ENCODE measurements around the gene PPM1H.

The PPM1H gene

GRCh38 chr12:62868820-62869219, 66.1 kb downstream of the PPM1H start:
- H3K79me1 ChIP-seq (ENCODE audit: low read depth, low read length): no peaks in the 10 kb centered on the region
- no peak overlapping the region for H2AFZ ChIP-seq (ENCODE audit: low read length)
- H2BK15ac ChIP-seq (ENCODE audit: low read length): no peak overlapping the region
- H4K91ac ChIP-seq (ENCODE audit: low read depth, low read length, poor library complexity): no peak overlapping the region
- no peak overlapping the region for H3K4me3 ChIP-seq (ENCODE audit: low read length in 2 of 2)
- no peak overlapping the region for H2AK5ac ChIP-seq (ENCODE audit: low read depth, low read length)
- no peak overlapping the region for H2BK12ac ChIP-seq (ENCODE audit: low read length)
- no peak overlapping the region for H3K4me2 ChIP-seq (ENCODE audit: insufficient read depth, low read length, poor library complexity, severe bottlenecking)
- no peak overlapping the region for H3K9ac ChIP-seq (ENCODE audit: low read depth, low read length, poor library complexity)
- H3K14ac ChIP-seq (ENCODE audit: low read length): no peak overlapping the region
- H2BK120ac ChIP-seq (ENCODE audit: low read depth, low read length): no peak overlapping the region
- no peaks in the 10 kb centered on the region for H3K27me3 ChIP-seq (ENCODE audit: control insufficient read depth in 3 of 3, insufficient read depth in 3 of 3, low read depth in 1 of 3, low read length in 3 of 3)
- no peaks in the 10 kb centered on the region for H3K36me3 ChIP-seq (replicated peaks in 1 of 2; ENCODE audit: control insufficient read depth in 2 of 2, insufficient read depth in 2 of 2, low read length in 2 of 2)
- no peak overlapping the region for H3K23ac ChIP-seq (ENCODE audit: low read depth, low read length, poor library complexity)
- no peak for DNase-seq (ENCODE audit: low spot score)
- peaks cover 4 to 7% of the 10 kb centered on the region in 2 donors for H3K4me1 ChIP-seq (ENCODE audit: control insufficient read depth in 2 of 2, insufficient read depth in 1 of 2, low read depth in 1 of 2, low read length in 2 of 2)
- no peaks in the 10 kb centered on the region for H3K9me3 ChIP-seq (replicated peaks in 1 of 2; ENCODE audit: control insufficient read depth in 2 of 2, insufficient read depth in 1 of 2, low read depth in 1 of 2, low read length in 2 of 2)
- no peak overlapping the region for H3K4ac ChIP-seq (ENCODE audit: low read length)
- H2BK5ac ChIP-seq (ENCODE audit: low read length): no peak overlapping the region
- no peak overlapping the region for H4K8ac ChIP-seq (ENCODE audit: low read depth, low read length)
- WGBS, 2 donors (ENCODE audit: extremely low coverage in 2 of 2, insufficient read length in 2 of 2, insufficient replicate concordance in 1 of 2): no CpG with 5 or more reads among the region's 1 CpG
- H3K18ac ChIP-seq (ENCODE audit: low read length): no peak overlapping the region
- H3K27ac ChIP-seq (replicated peaks; ENCODE audit: low read length): no peak overlapping the region

DNA sequence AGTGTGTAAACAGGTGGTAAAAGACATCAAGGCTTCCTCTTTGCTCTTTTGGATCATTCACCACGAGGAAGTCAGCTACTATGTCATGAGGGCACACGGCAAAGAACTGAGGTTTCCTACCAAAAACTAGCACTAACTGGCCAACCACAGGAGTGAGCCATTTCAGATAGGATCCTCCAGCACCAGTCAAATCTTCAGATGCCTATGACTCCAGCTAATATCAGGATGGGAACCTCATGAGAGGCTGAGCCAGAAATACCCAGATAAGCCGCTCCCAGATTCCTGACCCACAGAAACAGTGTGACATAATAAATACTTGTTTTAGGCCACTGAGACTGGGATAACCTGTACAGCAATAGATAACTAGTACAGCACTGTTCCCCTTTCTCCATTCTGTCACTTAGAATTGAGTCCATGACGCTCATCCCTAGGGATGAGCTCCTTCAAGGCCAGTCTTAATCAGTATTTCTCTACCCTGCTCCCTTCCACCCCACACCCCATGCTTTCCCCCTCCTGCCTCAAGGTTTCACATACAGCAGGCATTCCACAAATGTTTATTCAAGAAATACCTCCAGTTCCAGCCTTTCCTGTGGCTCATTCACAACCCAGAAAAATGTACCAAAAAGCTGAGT, 68.4 kb downstream of the PPM1H start:
- H3K4me1 ChIP-seq (ENCODE audit: control insufficient read depth in 2 of 2, insufficient read depth in 1 of 2, low read depth in 1 of 2, low read length in 2 of 2): peaks cover 4 to 7% of the 10 kb centered on the region in 2 donors
- no peak overlapping the region for H4K91ac ChIP-seq (ENCODE audit: low read depth, low read length, poor library complexity)
- H2AK5ac ChIP-seq (ENCODE audit: low read depth, low read length): no peak overlapping the region
- no peaks in the 10 kb centered on the region for H3K36me3 ChIP-seq (replicated peaks in 1 of 2; ENCODE audit: control insufficient read depth in 2 of 2, insufficient read depth in 2 of 2, low read length in 2 of 2)
- no peak overlapping the region for H2BK12ac ChIP-seq (ENCODE audit: low read length)
- no peak overlapping the region for H3K9ac ChIP-seq (ENCODE audit: low read depth, low read length, poor library complexity)
- H3K27ac ChIP-seq (replicated peaks; ENCODE audit: low read length): no peak overlapping the region
- H4K8ac ChIP-seq (ENCODE audit: low read depth, low read length): no peak overlapping the region
- H3K18ac ChIP-seq (ENCODE audit: low read length): no peak overlapping the region
- no peak overlapping the region for H2BK120ac ChIP-seq (ENCODE audit: low read depth, low read length)
- no peak overlapping the region for H2BK15ac ChIP-seq (ENCODE audit: low read length)
- no peak overlapping the region for H3K4ac ChIP-seq (ENCODE audit: low read length)
- no peak overlapping the region for H2BK5ac ChIP-seq (ENCODE audit: low read length)
- no CpG with 5 or more reads among the region's 4 CpGs for WGBS, 2 donors (ENCODE audit: extremely low coverage in 2 of 2, insufficient read length in 2 of 2, insufficient replicate concordance in 1 of 2)
- H3K4me3 ChIP-seq (ENCODE audit: low read length in 2 of 2): no peak overlapping the region
- no peak overlapping the region for H3K23ac ChIP-seq (ENCODE audit: low read depth, low read length, poor library complexity)
- no peak for DNase-seq (ENCODE audit: low spot score)
- H2AFZ ChIP-seq (ENCODE audit: low read length): no peak overlapping the region
- H3K27me3 ChIP-seq (ENCODE audit: control insufficient read depth in 3 of 3, insufficient read depth in 3 of 3, low read depth in 1 of 3, low read length in 3 of 3): no peaks in the 10 kb centered on the region
- H3K4me2 ChIP-seq (ENCODE audit: insufficient read depth, low read length, poor library complexity, severe bottlenecking): no peak overlapping the region
- no peak overlapping the region for H3K14ac ChIP-seq (ENCODE audit: low read length)
- no peaks in the 10 kb centered on the region for H3K79me1 ChIP-seq (ENCODE audit: low read depth, low read length)
- H3K9me3 ChIP-seq (replicated peaks in 1 of 2; ENCODE audit: control insufficient read depth in 2 of 2, insufficient read depth in 1 of 2, low read depth in 1 of 2, low read length in 2 of 2): no peaks in the 10 kb centered on the region

- Histone ChIP-seq H3K9ac (ENCODE audit: low read depth, low read length, poor library complexity) (no peak overlapping the region), H4K91ac (ENCODE audit: low read depth, low read length, poor library complexity) (no peak overlapping the region), H3K9me3 (replicated peaks in 1 of 2; ENCODE audit: control insufficient read depth in 2 of 2, insufficient read depth in 1 of 2, low read depth in 1 of 2, low read length in 2 of 2) (no peaks in the 10 kb centered on the region), H3K4me2 (ENCODE audit: insufficient read depth, low read length, poor library complexity, severe bottlenecking) (no peak overlapping the region), H2BK12ac (ENCODE audit: low read length) (no peak overlapping the region), H2AK5ac (ENCODE audit: low read depth, low read length) (no peak overlapping the region), H3K4me1 (ENCODE audit: control insufficient read depth in 2 of 2, insufficient read depth in 1 of 2, low read depth in 1 of 2, low read length in 2 of 2) (peaks cover 4 to 7% of the 10 kb centered on the region in 2 donors), H3K79me1 (ENCODE audit: low read depth, low read length) (no peaks in the 10 kb centered on the region), H3K4me3 (ENCODE audit: low read length in 2 of 2) (no peak overlapping the region), H3K23ac (ENCODE audit: low read depth, low read length, poor library complexity) (no peak overlapping the region), H3K27ac (replicated peaks; ENCODE audit: low read length) (no peak overlapping the region), H3K27me3 (ENCODE audit: control insufficient read depth in 3 of 3, insufficient read depth in 3 of 3, low read depth in 1 of 3, low read length in 3 of 3) (no peaks in the 10 kb centered on the region), H3K36me3 (replicated peaks in 1 of 2; ENCODE audit: control insufficient read depth in 2 of 2, insufficient read depth in 2 of 2, low read length in 2 of 2) (no peaks in the 10 kb centered on the region), H2AFZ (ENCODE audit: low read length) (no peak overlapping the region), H2BK15ac (ENCODE audit: low read length) (no peak overlapping the region), H2BK120ac (ENCODE audit: low read depth, low read length) (no peak overlapping the region), H3K4ac (ENCODE audit: low read length) (no peak overlapping the region), H4K8ac (ENCODE audit: low read depth, low read length) (no peak overlapping the region), H2BK5ac (ENCODE audit: low read length) (no peak overlapping the region), H3K14ac (ENCODE audit: low read length) (no peak overlapping the region), H3K18ac (ENCODE audit: low read length) (no peak overlapping the region)
- no peak for DNase-seq (ENCODE audit: low spot score)
- WGBS, 2 donors (ENCODE audit: extremely low coverage in 2 of 2, insufficient read length in 2 of 2, insufficient replicate concordance in 1 of 2): no CpG with 5 or more reads among the region's 4 CpGs
These were observed 69.0 kb downstream of the PPM1H start for GRCh38 chr12:62865937-62866336.

GRCh38 chr12:62865065-62865464, 69.9 kb downstream of the PPM1H start:
- no peaks in the 10 kb centered on the region for H3K27me3 ChIP-seq (ENCODE audit: control insufficient read depth in 3 of 3, insufficient read depth in 3 of 3, low read depth in 1 of 3, low read length in 3 of 3)
- no peak overlapping the region for H2AK5ac ChIP-seq (ENCODE audit: low read depth, low read length)
- no peaks in the 10 kb centered on the region for H3K9me3 ChIP-seq (replicated peaks in 1 of 2; ENCODE audit: control insufficient read depth in 2 of 2, insufficient read depth in 1 of 2, low read depth in 1 of 2, low read length in 2 of 2)
- no peak overlapping the region for H2BK12ac ChIP-seq (ENCODE audit: low read length)
- no peak overlapping the region for H2BK15ac ChIP-seq (ENCODE audit: low read length)
- H3K36me3 ChIP-seq (replicated peaks in 1 of 2; ENCODE audit: control insufficient read depth in 2 of 2, insufficient read depth in 2 of 2, low read length in 2 of 2): no peaks in the 10 kb centered on the region
- H2AFZ ChIP-seq (ENCODE audit: low read length): no peak overlapping the region
- no peak overlapping the region for H3K4ac ChIP-seq (ENCODE audit: low read length)
- no peaks in the 10 kb centered on the region for H3K79me1 ChIP-seq (ENCODE audit: low read depth, low read length)
- H3K4me1 ChIP-seq (ENCODE audit: control insufficient read depth in 2 of 2, insufficient read depth in 1 of 2, low read depth in 1 of 2, low read length in 2 of 2): peaks cover 5 to 7% of the 10 kb centered on the region in 2 donors
- no peak overlapping the region for H2BK5ac ChIP-seq (ENCODE audit: low read length)
- H4K91ac ChIP-seq (ENCODE audit: low read depth, low read length, poor library complexity): no peak overlapping the region
- H3K4me3 ChIP-seq (ENCODE audit: low read length in 2 of 2): no peak overlapping the region
- H3K18ac ChIP-seq (ENCODE audit: low read length): no peak overlapping the region
- no peak overlapping the region for H2BK120ac ChIP-seq (ENCODE audit: low read depth, low read length)
- H4K8ac ChIP-seq (ENCODE audit: low read depth, low read length): no peak overlapping the region
- H3K23ac ChIP-seq (ENCODE audit: low read depth, low read length, poor library complexity): no peak overlapping the region
- H3K4me2 ChIP-seq (ENCODE audit: insufficient read depth, low read length, poor library complexity, severe bottlenecking): no peak overlapping the region
- no peak for DNase-seq (ENCODE audit: low spot score)
- H3K14ac ChIP-seq (ENCODE audit: low read length): no peak overlapping the region
- no peak overlapping the region for H3K27ac ChIP-seq (replicated peaks; ENCODE audit: low read length)
- WGBS, 2 donors (ENCODE audit: extremely low coverage in 2 of 2, insufficient read length in 2 of 2, insufficient replicate concordance in 1 of 2): no CpG with 5 or more reads among the region's 2 CpGs
- H3K9ac ChIP-seq (ENCODE audit: low read depth, low read length, poor library complexity): no peak overlapping the region

All from neuronal stem cell (in vitro differentiated cells).